GM12875 (cell line): ENCODE results near the gene PLEKHA4.

Source experiments
- H3K4me3 ChIP-seq: one replicate; pipeline ENCODE4 v1.5.1; 2011; ENCODE audit warnings: low read depth, low read length, control low read depth
- TF ChIP-seq, protein P1 (sequence below): IDR thresholded peaks from 2 replicates; pipeline ENCODE4 v1.5.1; 2011; ENCODE audit warnings: low read depth, mild to moderate bottlenecking, control low read depth, inconsistent platforms, low read length, moderate library complexity, borderline replicate concordance; ENCODE audit not compliant: insufficient read depth

Gene PLEKHA4

DNA sequence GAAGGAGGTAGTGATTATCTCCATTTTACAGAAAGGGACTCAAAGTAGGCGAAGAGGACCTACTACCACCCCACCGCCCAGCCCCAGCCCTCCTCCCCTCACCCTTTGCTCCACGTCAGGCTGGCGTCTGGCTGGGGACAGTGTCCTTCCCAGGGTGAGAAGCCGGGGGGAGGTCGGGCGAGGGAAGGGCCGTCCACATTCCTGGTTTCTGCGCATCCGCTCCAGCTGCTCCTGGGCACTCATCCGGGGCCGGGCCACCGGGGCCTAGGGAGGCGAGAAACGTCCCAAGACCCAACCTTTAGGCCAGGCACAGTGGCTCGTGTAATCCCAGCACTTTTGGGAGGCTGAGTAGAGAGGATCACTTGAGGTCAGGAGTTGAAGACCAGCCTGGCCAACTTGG is 27.4 kb downstream of the PLEKHA4 start:
- TF ChIP-seq, protein P1, sequence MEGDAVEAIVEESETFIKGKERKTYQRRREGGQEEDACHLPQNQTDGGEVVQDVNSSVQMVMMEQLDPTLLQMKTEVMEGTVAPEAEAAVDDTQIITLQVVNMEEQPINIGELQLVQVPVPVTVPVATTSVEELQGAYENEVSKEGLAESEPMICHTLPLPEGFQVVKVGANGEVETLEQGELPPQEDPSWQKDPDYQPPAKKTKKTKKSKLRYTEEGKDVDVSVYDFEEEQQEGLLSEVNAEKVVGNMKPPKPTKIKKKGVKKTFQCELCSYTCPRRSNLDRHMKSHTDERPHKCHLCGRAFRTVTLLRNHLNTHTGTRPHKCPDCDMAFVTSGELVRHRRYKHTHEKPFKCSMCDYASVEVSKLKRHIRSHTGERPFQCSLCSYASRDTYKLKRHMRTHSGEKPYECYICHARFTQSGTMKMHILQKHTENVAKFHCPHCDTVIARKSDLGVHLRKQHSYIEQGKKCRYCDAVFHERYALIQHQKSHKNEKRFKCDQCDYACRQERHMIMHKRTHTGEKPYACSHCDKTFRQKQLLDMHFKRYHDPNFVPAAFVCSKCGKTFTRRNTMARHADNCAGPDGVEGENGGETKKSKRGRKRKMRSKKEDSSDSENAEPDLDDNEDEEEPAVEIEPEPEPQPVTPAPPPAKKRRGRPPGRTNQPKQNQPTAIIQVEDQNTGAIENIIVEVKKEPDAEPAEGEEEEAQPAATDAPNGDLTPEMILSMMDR, result no peak
- no peak overlapping the region for H3K4me3 ChIP-seq

DNA sequence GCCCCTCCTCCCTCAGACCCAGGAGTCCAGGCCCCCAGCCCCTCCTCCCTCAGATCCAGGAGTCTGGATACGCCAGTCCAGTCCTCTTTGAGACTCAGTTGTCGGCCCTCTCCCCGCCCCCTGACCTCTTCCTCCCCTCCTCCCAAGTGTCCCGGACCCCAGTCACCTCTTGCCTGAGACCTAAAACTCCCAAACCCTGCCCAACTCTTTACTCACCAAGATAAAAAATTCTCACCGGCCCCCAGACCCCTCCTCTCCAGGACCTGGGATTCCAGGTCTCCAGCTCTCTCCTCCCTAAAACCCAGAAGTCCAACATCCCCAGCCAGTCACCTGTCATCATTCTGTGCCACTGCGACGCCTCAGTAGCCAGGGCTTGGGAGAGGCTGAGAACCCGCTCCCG is 30.7 kb downstream of the PLEKHA4 start:
- H3K4me3 ChIP-seq, result no peak overlapping the region
- TF ChIP-seq, protein P1, result no peak

DNA sequence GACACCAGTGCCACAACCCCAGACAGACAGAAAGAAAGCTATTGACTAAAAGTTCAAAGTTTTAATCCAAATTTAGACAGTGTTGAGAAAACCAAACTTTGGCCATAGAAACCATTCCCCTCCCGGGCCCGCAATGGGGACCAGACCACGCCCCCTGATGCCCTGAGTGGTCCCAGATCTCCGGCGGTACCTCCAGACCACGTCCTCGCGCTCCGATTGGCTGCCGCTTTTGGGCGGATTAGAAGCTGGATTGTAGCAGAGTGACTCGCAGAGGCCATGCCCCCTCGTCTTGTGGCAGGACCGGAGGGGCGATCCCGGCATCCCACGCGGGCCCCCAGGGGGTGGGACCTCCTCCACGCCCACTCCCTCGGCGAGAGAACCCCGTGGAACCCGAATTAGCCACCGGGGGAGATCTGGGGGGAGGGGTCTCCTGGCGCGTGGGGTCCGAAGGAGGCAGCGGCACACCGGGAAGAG is 31.3 kb downstream of the PLEKHA4 start:
- TF ChIP-seq, protein P1, result no peak
- peak overlapping the region; percentile 50 for H3K4me3 ChIP-seq

DNA sequence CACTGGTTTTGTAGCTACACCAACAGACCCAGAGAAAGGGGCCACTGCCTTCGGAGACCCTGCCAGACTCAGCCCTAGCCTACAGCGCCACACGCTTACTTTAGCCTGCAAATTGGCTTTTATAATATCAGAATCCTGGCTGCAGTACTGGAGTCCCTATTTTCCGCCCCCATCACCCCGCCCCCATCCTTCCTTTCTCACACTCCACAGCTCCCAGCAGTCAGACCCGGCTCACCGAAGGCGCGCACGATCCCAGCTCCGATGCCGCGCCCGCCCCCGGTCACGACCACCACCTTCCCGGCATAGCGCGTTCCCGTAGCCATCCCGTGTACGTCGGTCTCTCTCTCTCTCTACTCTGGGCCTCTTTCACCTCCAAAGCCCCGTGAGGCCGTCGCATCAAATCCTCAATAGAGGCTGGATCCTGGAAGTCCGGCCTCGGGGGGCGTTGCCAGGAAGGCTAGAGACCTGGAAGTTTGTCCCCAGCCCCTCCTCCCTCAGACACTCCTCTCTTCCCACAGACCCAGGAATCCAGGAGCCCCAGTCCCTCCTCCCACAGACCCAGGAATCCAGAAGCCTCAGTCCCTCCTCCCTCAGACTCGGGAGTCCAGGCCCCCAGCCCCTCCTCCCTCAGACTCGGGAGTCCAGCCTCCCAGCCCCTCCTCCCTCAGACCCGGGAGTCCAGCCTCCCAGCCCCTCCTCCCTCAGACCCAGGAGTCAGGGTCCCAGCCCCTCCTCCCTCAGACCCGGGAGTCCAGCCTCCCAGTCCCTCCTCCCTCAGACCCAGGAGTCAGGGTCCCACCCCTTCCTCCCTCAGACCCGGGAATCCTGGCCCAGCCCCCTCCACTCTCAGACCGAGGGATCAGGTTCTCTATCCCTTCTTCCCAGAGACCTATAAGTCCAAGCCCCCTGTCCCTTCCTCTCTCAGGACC is 32.1 kb downstream of the PLEKHA4 start, which contains the start of gene HSD17B14:
HSD17B14 (minus strand) TSS at position 403 of the 929 bp plus-strand sequence; CDS start at position 323, 80 bp downstream.
- TF ChIP-seq, protein P1, result no peak
- H3K4me3 ChIP-seq, result peak within 1 kb of the TSS; percentile 50

DNA sequence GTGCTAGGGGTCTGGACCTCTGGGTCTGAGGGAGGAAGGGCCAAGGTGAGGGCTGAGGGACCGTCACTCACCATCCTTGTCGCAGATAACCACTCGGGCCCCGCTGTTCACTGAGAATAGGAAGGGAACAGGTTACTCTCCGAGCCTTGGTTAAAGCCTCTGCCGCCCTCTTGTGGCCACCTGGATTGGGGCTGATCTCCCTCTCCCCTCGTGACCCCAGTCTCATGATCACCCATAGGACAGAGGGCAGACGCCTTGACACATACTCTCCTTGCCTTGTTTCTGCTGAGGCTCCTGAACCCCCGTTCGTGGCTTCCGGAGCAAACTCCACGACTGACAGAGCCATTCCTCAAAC is 32.7 kb downstream of the PLEKHA4 start:
- TF ChIP-seq, protein P1, result peak; percentile 88
- H3K4me3 ChIP-seq, result peak overlapping the region; percentile 50

DNA sequence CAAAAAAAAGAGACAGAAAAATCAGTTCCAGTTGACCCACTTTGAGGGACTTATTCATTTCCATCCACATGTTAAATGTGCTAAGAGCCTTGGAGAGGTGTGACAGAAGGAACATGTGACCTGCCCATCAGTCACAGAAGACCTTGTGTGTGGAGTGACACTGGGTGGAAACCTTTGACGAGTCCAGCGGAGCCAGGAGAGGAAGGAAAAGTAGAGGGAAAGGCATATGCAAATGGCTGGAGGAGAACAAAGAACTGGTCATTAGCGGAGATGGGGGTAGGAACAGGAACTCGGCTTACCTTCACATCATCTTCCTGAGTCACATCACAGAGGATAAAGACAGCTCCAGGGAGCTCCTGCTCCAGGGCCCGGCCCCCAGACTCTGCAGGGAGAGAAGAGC is 34.4 kb downstream of the PLEKHA4 start:
- TF ChIP-seq, protein P1, result no peak
- H3K4me3 ChIP-seq, result no peak overlapping the region

DNA sequence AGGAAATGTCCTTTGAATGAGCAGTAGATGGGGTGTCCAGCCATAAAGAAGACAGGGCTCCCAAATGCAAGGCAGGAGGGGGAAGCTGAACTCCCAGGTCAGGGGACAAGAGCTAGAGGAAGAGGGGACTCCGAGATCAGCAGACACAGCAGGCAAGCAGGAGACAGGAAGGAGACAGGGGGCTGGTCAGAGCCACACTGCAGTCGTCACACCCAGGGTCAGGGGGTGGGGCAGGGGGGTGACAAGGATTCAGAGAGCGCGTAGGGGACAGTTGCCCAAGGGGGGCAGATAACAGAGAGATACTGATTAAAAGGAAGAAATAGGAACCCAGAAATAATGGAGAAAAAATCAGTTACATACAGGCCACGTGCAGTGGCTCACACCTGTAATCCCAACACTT is 35.4 kb downstream of the PLEKHA4 start:
- H3K4me3 ChIP-seq, result no peak overlapping the region

More for the DNA sequence above, 35.4 kb downstream of the PLEKHA4 start:
- TF ChIP-seq, protein P1, result no peak
